Measurements from ENCODE around the gene TAF11L6.
"Not testable (repeated sequence)": the region's sequence is repeated elsewhere in the genome, so short reads cannot be mapped to it uniquely, and the experiment has no call there.

Gene TAF11L6

GRCh38 chr5:17528369-17528768 is at the start of gene TAF11L6:
Gene TAF11L6, plus strand, starts transcription at chr5:17528669.
- DNase-seq: not testable (repeated sequence)

GRCh38 chr5:17481378-17481777 is 47.1 kb upstream of the TAF11L6 start:
- no peak for DNase-seq

GRCh38 chr5:17482790-17483189 is 45.7 kb upstream of the TAF11L6 start:
- no peak for DNase-seq

GRCh38 chr5:17486464-17487173 is 41.9 kb upstream of the TAF11L6 start:
- DNase-seq: not testable (repeated sequence)

GRCh38 chr5:17487174-17487512 is 41.3 kb upstream of the TAF11L6 start:
- no peak for DNase-seq

GRCh38 chr5:17491257-17491656 is 37.2 kb upstream of the TAF11L6 start:
- DNase-seq: not testable (repeated sequence)

- DNase-seq: no peak
Observed at GRCh38 chr5:17492770-17493169, 35.7 kb upstream of the TAF11L6 start.

- no peak for DNase-seq
Observed at GRCh38 chr5:17497446-17497845, 31.0 kb upstream of the TAF11L6 start.

- not testable (repeated sequence) for DNase-seq
Observed at GRCh38 chr5:17497931-17498330, 30.5 kb upstream of the TAF11L6 start, which contains the start of gene TAF11L2. Gene TAF11L2, plus strand, starts transcription at chr5:17498231.

GRCh38 chr5:17511775-17512325 is 16.6 kb upstream of the TAF11L6 start:
- DNase-seq: no peak

GRCh38 chr5:17517526-17517925 is 10.9 kb upstream of the TAF11L6 start:
- not testable (repeated sequence) for DNase-seq

GRCh38 chr5:17518067-17518466 is 10.4 kb upstream of the TAF11L6 start, which contains the start of gene TAF11L3:
Gene TAF11L3, plus strand, starts transcription at chr5:17518367.
- not testable (repeated sequence) for DNase-seq

GRCh38 chr5:17519508-17519907 is 9.0 kb upstream of the TAF11L6 start:
- DNase-seq: not testable (repeated sequence)

GRCh38 chr5:17521501-17521900 is 7.0 kb upstream of the TAF11L6 start, which contains the start of gene TAF11L4:
Gene TAF11L4, plus strand, starts transcription at chr5:17521801.
- not testable (repeated sequence) for DNase-seq

GRCh38 chr5:17524935-17525334 is 3.5 kb upstream of the TAF11L6 start, which contains the start of gene TAF11L5:
Gene TAF11L5, plus strand, starts transcription at chr5:17525235.
- DNase-seq: not testable (repeated sequence)

GRCh38 chr5:17526504-17526903 is 2.0 kb upstream of the TAF11L6 start:
- peak; percentile 2 for DNase-seq

All from CD4-positive, alpha-beta T cell treated with Interleukin-4 for 4 hours (primary cell).